HFFc6 (cell line): ENCODE measurements around the gene PTPRD. TPM values are rescaled to one million over a fixed set of nuclear protein-coding genes. Genes with fewer than 3 reads are reported as not detected.

Experiments
- DNase-seq: peaks from one replicate; pipeline ENCODE4 v3.0.0-alpha.2; 2018
- H3K27ac Mint-ChIP-seq: 2 replicates; pipeline ENCODE4 v1.8.0; 2020; ENCODE audit warnings: mild to moderate bottlenecking, mixed read lengths
- H3K27me3 Mint-ChIP-seq: 2 replicates; pipeline ENCODE4 v1.8.0; 2021; ENCODE audit warnings: mild to moderate bottlenecking, moderate library complexity, mixed read lengths; ENCODE audit not compliant: insufficient read depth
- H3K36me3 Mint-ChIP-seq: 2 replicates; pipeline ENCODE4 v1.8.0; 2021; ENCODE audit warnings: low read depth, mixed read lengths
- H3K4me1 Mint-ChIP-seq: 2 replicates; pipeline ENCODE4 v1.8.0; 2020; ENCODE audit warnings: low read depth, mixed read lengths
- H3K4me3 Mint-ChIP-seq: 2 replicates; pipeline ENCODE4 v1.8.0; 2020; ENCODE audit warnings: mild to moderate bottlenecking, moderate library complexity, mixed read lengths
- H3K9me3 Mint-ChIP-seq: 2 replicates; pipeline ENCODE4 v1.8.0; 2020; ENCODE audit warnings: mild to moderate bottlenecking, mixed read lengths
- total RNA-seq, 6 experiments: library from RNA; stranded (reverse); fragmentation: NEBNext Ultra II Directional; extraction: Animal tissue kit (Norgen Biotek cat#: 25700); gene quantifications; 2 replicates in 1 of 6; 3 replicates in 5 of 6; pipeline ENCODE4 v1.2.3, GENCODE V29; 2021
- TF ChIP-seq, protein P1 (sequence below): fragments of 200-600 bp; sonication (generic); IDR thresholded peaks from 2 replicates; pipeline ENCODE4 v1.5.0; 2021; ENCODE audit warnings: antibody characterized with exemption, mild to moderate bottlenecking

Gene PTPRD
- total RNA-seq, 6 experiments from 2014 or later = not detected

DNA sequence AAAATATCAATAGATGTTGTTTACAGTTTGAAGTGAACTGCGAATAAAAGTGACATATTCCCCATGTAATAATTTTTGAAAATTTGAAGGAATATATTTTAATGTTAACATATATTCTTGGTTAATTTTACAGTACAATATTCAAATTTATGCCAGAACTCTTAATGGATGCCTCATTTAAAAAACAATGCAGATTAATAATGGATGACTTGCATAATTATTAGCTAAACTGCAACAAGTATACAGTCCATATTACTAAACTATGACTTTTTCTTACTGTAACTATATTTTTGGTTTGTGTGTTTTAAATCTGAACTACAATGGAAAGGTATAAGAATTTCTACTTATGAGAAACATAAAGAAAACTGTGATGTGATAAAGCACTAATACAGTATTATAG lies 1390.1 kb downstream of the PTPRD start:
- Mint-ChIP-seq H3K4me3 (no peak overlapping the region), H3K36me3 (no peaks in the 10 kb centered on the region), H3K9me3 (peaks cover 13% of the 10 kb centered on the region), H3K27ac (no peak overlapping the region), H3K4me1 (no peaks in the 10 kb centered on the region), H3K27me3 (no peaks in the 10 kb centered on the region)
- TF ChIP-seq, protein P1, sequence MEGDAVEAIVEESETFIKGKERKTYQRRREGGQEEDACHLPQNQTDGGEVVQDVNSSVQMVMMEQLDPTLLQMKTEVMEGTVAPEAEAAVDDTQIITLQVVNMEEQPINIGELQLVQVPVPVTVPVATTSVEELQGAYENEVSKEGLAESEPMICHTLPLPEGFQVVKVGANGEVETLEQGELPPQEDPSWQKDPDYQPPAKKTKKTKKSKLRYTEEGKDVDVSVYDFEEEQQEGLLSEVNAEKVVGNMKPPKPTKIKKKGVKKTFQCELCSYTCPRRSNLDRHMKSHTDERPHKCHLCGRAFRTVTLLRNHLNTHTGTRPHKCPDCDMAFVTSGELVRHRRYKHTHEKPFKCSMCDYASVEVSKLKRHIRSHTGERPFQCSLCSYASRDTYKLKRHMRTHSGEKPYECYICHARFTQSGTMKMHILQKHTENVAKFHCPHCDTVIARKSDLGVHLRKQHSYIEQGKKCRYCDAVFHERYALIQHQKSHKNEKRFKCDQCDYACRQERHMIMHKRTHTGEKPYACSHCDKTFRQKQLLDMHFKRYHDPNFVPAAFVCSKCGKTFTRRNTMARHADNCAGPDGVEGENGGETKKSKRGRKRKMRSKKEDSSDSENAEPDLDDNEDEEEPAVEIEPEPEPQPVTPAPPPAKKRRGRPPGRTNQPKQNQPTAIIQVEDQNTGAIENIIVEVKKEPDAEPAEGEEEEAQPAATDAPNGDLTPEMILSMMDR = no peak
- no peak for DNase-seq

DNA sequence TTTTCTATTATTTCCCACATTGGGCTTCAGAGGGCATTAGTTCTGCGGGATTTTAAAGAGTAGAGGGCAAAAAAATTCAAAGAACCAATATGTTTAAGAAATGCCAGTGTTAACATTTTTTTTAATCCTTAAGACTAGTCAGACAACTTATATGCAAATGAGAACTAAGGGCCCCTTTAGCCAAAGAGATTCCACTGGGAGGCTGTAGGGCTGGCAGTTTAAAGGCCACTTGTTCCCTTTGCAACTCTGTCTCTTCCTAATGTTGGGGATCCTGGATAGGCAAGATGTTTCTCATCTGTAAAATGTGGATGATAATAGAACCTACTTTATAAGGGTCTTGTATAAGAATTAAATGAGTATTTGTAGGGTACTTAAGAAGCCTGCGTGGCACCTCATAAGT lies 1395.9 kb downstream of the PTPRD start:
- H3K4me1 Mint-ChIP-seq = no peaks in the 10 kb centered on the region
- peaks cover 14% of the 10 kb centered on the region for H3K9me3 Mint-ChIP-seq

DNA sequence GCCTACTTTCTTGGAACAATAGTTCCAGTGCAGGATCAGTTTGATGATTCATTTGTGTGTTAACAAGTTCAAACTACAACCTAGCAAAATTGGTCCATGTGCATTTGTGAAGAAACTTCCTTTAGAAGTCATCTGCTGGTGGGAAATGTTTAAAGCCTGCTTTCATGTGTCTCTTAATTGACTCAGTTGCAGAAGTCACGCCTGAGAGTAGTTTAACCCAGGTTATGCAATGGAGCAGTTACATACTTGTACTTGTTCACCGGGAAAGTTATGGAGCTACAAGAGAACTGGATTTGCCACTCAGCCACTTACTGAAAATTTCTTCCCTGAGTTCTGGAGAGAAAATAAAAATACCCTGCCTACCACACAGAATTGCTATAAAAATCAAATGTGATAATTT lies 1397.8 kb downstream of the PTPRD start:
- Mint-ChIP-seq H3K27ac (no peak overlapping the region), H3K4me1 (no peaks in the 10 kb centered on the region), H3K4me3 (no peak overlapping the region), H3K9me3 (peaks cover 18% of the 10 kb centered on the region), H3K36me3 (no peaks in the 10 kb centered on the region), H3K27me3 (no peaks in the 10 kb centered on the region)
- TF ChIP-seq, protein P1 = no peak
- no peak for DNase-seq

More for the DNA sequence above, 1395.9 kb downstream of the PTPRD start:
- Mint-ChIP-seq H3K4me3 (no peak overlapping the region), H3K36me3 (no peaks in the 10 kb centered on the region), H3K27ac (no peak overlapping the region), H3K27me3 (no peaks in the 10 kb centered on the region)
- no peak for DNase-seq
- TF ChIP-seq, protein P1 = no peak

DNA sequence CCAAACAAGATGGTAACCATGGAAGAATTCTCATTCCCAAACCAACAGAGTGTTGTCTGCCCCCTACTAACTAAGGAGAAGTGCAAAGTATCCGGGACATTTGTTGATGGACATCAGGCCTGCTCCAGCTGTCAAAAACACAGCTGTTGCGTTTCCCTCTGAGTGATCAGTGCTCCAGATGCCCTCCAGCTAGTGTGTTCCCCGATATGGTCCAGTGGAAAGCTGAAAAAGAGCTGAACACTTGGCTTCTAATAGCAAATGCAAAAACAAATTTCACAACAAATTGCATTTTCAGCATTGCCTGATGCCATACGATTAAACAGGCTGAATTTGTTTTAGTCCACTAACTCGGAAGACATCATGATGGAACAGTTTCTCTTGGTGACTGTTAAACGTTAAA lies 1398.7 kb downstream of the PTPRD start:
- no peaks in the 10 kb centered on the region for H3K36me3 Mint-ChIP-seq
- no peak overlapping the region for H3K4me3 Mint-ChIP-seq
- no peak for DNase-seq
- H3K27ac Mint-ChIP-seq = no peak overlapping the region
- H3K27me3 Mint-ChIP-seq = no peaks in the 10 kb centered on the region
- peaks cover 21% of the 10 kb centered on the region for H3K9me3 Mint-ChIP-seq
- TF ChIP-seq, protein P1 = no peak
- H3K4me1 Mint-ChIP-seq = no peaks in the 10 kb centered on the region

DNA sequence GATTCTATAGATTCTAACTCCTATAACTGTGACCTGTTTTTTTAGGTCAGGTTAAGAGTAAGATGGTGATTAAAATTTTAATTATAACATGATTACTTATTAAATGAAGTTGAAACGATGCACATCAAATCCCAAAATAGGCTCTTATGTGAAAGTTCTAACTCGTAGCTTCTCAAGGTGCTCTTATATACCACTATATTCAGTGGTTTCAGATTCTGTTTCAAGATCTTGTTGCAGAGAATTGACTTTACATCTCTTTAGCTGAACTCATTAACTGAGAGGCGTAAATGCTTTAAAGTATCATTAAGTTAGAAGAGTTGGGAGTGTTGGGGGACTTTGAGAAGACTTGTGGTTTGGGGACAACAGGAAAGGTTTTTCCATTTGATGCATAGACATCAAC lies 1399.8 kb downstream of the PTPRD start:
- DNase-seq = no peak
- Mint-ChIP-seq H3K9me3 (peaks cover 26% of the 10 kb centered on the region), H3K4me3 (no peak overlapping the region), H3K27me3 (no peaks in the 10 kb centered on the region), H3K27ac (no peak overlapping the region), H3K4me1 (no peaks in the 10 kb centered on the region), H3K36me3 (no peaks in the 10 kb centered on the region)
- TF ChIP-seq, protein P1 = no peak

DNA sequence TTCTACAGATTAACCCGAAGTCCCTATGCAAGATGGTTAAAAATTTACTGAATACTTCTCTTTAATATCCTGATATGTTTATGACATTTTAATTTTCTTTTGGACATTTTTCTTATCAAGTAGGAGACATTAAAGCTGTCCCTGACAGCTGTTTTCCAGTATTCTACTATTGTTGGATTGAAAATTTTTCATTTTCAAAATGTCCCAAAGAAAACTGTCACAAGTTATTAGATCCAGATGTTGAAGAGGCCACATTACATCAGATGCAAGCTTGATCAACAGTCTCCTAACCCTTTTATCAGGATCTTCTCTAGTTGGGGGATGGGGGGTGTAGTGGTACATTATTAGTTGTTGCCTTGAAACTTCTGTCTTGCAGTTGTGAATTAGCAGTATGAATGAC lies 1410.5 kb downstream of the PTPRD start:
- H3K4me3 Mint-ChIP-seq = no peak overlapping the region

More for the DNA sequence above, 1410.5 kb downstream of the PTPRD start:
- TF ChIP-seq, protein P1 = no peak
- Mint-ChIP-seq H3K27ac (no peak overlapping the region), H3K4me1 (no peaks in the 10 kb centered on the region), H3K36me3 (no peaks in the 10 kb centered on the region), H3K9me3 (peaks cover 38% of the 10 kb centered on the region), H3K27me3 (no peaks in the 10 kb centered on the region)
- no peak for DNase-seq
